GM23338 (cell line): Measurements from ENCODE around the gene SIGLEC6. TPM values are rescaled to one million over a fixed set of nuclear protein-coding genes. Genes with fewer than 3 reads are reported as not detected.

Experiments
- ATAC-seq: fragments of 200-7000 bp; cut with Tn5 transposase; 3 replicates; pipeline ENCODE4 v1.9.1; 2020
- DNase-seq: peaks from one replicate; pipeline ENCODE4 v3.0.0-alpha.2; 2015; ENCODE audit warnings: low spot score
- H2AFZ ChIP-seq: fragments of 200-600 bp; sonication (generic); 2 replicates; pipeline ENCODE4 v1.8.0; 2016; ENCODE audit warnings: antibody characterized with exemption, mild to moderate bottlenecking, moderate library complexity
- H3F3A ChIP-seq: fragments of 200-600 bp; sonication (generic); replicated peaks from 2 replicates; pipeline ENCODE4 v1.8.0; 2017; ENCODE audit warnings: antibody characterized with exemption, mixed run types, low read depth
- H3K27ac ChIP-seq: fragments of 200-600 bp; sonication (generic); 2 replicates; pipeline ENCODE4 v1.6.1; 2016; ENCODE audit warnings: low read depth
- H3K27me3 ChIP-seq: fragments of 200-600 bp; sonication (generic); 2 replicates; pipeline ENCODE4 v1.8.0; 2016; ENCODE audit warnings: mild to moderate bottlenecking, mixed run types, moderate library complexity; ENCODE audit not compliant: insufficient read depth
- H3K36me3 ChIP-seq: fragments of 200-600 bp; sonication (generic); 2 replicates; pipeline ENCODE4 v1.8.0; 2016; ENCODE audit warnings: mild to moderate bottlenecking; ENCODE audit not compliant: insufficient read depth
- H3K4me1 ChIP-seq: fragments of 200-600 bp; sonication (generic); 2 replicates; pipeline ENCODE4 v1.8.0; 2016; ENCODE audit warnings: mild to moderate bottlenecking, moderate library complexity; ENCODE audit not compliant: insufficient read depth
- H3K4me2 ChIP-seq: fragments of 200-600 bp; sonication (generic); 2 replicates; pipeline ENCODE4 v1.7.1; 2017; ENCODE audit warnings: mixed run types
- H3K4me3 ChIP-seq: fragments of 200-600 bp; sonication (generic); 2 replicates; pipeline ENCODE4 v1.6.1; 2016; ENCODE audit warnings: mixed run types
- H3K79me2 ChIP-seq: fragments of 200-600 bp; sonication (generic); replicated peaks from 2 replicates; pipeline ENCODE4 v1.8.0; 2017; ENCODE audit warnings: mild to moderate bottlenecking; ENCODE audit not compliant: insufficient read depth
- H3K9me2 ChIP-seq: fragments of 200-600 bp; sonication (generic); 2 replicates; pipeline ENCODE4 v1.8.0; 2017; ENCODE audit not compliant: insufficient read depth
- H4K20me1 ChIP-seq: fragments of 200-600 bp; sonication (generic); replicated peaks from 2 replicates; pipeline ENCODE4 v1.8.0; 2017; ENCODE audit warnings: mild to moderate bottlenecking; ENCODE audit not compliant: insufficient read depth
- H3K27ac Mint-ChIP-seq: 2 replicates; pipeline ENCODE4 v1.8.0; 2020; ENCODE audit warnings: inconsistent platforms, mild to moderate bottlenecking, moderate library complexity, mixed read lengths
- H3K27me3 Mint-ChIP-seq: 3 replicates; pipeline ENCODE4 v1.8.0; 2022; ENCODE audit warnings: low read depth, mild to moderate bottlenecking, moderate library complexity, mixed read lengths, inconsistent platforms; ENCODE audit not compliant: insufficient read depth, poor library complexity
- H3K36me3 Mint-ChIP-seq: 3 replicates; pipeline ENCODE4 v1.8.0; 2021; ENCODE audit warnings: low read depth, mild to moderate bottlenecking, inconsistent platforms, moderate library complexity, mixed read lengths
- H3K4me1 Mint-ChIP-seq: 3 replicates; pipeline ENCODE4 v1.8.0; 2020; ENCODE audit warnings: mild to moderate bottlenecking, inconsistent platforms, mixed read lengths
- H3K4me3 Mint-ChIP-seq: 3 replicates; pipeline ENCODE4 v1.8.0; 2021; ENCODE audit warnings: moderate library complexity, mild to moderate bottlenecking, inconsistent platforms, mixed read lengths
- H3K9me3 Mint-ChIP-seq: 3 replicates; pipeline ENCODE4 v1.8.0; 2020; ENCODE audit warnings: moderate library complexity, mild to moderate bottlenecking, inconsistent platforms, mixed read lengths
- CREB1 ChIP-seq: fragments of 250-450 bp; sonication (Bioruptor Pico); IDR thresholded peaks from 2 replicates; pipeline ENCODE4 v1.5.0; 2020; ENCODE audit warnings: low read depth, mild to moderate bottlenecking, moderate library complexity
- STAT1 ChIP-seq: IDR thresholded peaks from one replicate; pipeline ENCODE4 v1.6.1; 2016; ENCODE audit warnings: antibody characterized with exemption; ENCODE audit not compliant: unreplicated experiment
- ZNF331 ChIP-seq: fragments of 250-450 bp; sonication (Bioruptor Pico); IDR thresholded peaks from 2 replicates; pipeline ENCODE4 v1.5.0; 2020; ENCODE audit warnings: low read depth, mild to moderate bottlenecking, moderate library complexity
- polyA plus RNA-seq: library from polyadenylated mRNA; unstranded; fragments of >200 nt; fragmentation: Nextera tagmentation; extraction: Ambion mirVana; gene quantifications from 2 replicates; pipeline ENCODE4 v1.2.1, GENCODE V29; 2016
- total RNA-seq: library from RNA; depleted of rRNA; stranded (reverse); fragments of >200 nt; shearing (Covaris generic); gene quantifications from 2 replicates; pipeline ENCODE4 v1.2.3, GENCODE V29; 2014
- TF ChIP-seq, protein P1 (sequence below): fragments of 250-450 bp; sonication (Bioruptor Pico); IDR thresholded peaks from 2 replicates; pipeline ENCODE4 v1.5.0; 2020; ENCODE audit warnings: mild to moderate bottlenecking, moderate library complexity
- TF ChIP-seq, protein P2 (sequence below): IDR thresholded peaks from 2 replicates; pipeline ENCODE4 v1.6.1; 2016; ENCODE audit warnings: antibody characterized with exemption
- TF ChIP-seq, protein P3 (sequence below), 2 experiments: fragments of 200-600 bp in 1 of 2; sonication (generic) in 1 of 2; conservative IDR thresholded peaks; 2 replicates each; pipeline versions ENCODE4 v1.5.1 to v1.6.1; 2016 to 2017; ENCODE audit warnings: antibody characterized with exemption in 2 of 2, low read depth in 2 of 2, mild to moderate bottlenecking in 2 of 2, moderate library complexity in 1 of 2

The SIGLEC6 gene
- total and polyA plus RNA-seq, 2 experiments from 2014 or later: 0.76 TPM; not detected in 1

DNA sequence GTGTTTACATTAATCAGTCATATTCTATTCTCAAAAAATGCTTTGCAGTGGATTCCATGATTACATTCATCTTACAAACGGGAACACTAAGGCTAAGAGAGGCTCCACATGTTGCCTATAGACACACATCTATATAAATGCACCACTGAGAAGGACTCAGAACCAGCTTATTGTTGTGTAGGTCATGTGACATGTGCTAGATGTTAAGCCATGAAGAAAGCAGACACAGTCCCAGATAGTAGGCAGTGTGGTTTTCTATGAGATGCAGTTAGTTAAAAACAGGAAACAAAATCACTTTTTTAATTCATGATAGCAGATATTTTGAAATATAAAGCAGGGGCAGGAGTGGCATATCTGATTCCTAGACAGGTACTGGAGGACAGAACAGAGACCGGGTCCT lies 10.7 kb downstream of the SIGLEC6 start (continued):
- TF ChIP-seq, protein P1, sequence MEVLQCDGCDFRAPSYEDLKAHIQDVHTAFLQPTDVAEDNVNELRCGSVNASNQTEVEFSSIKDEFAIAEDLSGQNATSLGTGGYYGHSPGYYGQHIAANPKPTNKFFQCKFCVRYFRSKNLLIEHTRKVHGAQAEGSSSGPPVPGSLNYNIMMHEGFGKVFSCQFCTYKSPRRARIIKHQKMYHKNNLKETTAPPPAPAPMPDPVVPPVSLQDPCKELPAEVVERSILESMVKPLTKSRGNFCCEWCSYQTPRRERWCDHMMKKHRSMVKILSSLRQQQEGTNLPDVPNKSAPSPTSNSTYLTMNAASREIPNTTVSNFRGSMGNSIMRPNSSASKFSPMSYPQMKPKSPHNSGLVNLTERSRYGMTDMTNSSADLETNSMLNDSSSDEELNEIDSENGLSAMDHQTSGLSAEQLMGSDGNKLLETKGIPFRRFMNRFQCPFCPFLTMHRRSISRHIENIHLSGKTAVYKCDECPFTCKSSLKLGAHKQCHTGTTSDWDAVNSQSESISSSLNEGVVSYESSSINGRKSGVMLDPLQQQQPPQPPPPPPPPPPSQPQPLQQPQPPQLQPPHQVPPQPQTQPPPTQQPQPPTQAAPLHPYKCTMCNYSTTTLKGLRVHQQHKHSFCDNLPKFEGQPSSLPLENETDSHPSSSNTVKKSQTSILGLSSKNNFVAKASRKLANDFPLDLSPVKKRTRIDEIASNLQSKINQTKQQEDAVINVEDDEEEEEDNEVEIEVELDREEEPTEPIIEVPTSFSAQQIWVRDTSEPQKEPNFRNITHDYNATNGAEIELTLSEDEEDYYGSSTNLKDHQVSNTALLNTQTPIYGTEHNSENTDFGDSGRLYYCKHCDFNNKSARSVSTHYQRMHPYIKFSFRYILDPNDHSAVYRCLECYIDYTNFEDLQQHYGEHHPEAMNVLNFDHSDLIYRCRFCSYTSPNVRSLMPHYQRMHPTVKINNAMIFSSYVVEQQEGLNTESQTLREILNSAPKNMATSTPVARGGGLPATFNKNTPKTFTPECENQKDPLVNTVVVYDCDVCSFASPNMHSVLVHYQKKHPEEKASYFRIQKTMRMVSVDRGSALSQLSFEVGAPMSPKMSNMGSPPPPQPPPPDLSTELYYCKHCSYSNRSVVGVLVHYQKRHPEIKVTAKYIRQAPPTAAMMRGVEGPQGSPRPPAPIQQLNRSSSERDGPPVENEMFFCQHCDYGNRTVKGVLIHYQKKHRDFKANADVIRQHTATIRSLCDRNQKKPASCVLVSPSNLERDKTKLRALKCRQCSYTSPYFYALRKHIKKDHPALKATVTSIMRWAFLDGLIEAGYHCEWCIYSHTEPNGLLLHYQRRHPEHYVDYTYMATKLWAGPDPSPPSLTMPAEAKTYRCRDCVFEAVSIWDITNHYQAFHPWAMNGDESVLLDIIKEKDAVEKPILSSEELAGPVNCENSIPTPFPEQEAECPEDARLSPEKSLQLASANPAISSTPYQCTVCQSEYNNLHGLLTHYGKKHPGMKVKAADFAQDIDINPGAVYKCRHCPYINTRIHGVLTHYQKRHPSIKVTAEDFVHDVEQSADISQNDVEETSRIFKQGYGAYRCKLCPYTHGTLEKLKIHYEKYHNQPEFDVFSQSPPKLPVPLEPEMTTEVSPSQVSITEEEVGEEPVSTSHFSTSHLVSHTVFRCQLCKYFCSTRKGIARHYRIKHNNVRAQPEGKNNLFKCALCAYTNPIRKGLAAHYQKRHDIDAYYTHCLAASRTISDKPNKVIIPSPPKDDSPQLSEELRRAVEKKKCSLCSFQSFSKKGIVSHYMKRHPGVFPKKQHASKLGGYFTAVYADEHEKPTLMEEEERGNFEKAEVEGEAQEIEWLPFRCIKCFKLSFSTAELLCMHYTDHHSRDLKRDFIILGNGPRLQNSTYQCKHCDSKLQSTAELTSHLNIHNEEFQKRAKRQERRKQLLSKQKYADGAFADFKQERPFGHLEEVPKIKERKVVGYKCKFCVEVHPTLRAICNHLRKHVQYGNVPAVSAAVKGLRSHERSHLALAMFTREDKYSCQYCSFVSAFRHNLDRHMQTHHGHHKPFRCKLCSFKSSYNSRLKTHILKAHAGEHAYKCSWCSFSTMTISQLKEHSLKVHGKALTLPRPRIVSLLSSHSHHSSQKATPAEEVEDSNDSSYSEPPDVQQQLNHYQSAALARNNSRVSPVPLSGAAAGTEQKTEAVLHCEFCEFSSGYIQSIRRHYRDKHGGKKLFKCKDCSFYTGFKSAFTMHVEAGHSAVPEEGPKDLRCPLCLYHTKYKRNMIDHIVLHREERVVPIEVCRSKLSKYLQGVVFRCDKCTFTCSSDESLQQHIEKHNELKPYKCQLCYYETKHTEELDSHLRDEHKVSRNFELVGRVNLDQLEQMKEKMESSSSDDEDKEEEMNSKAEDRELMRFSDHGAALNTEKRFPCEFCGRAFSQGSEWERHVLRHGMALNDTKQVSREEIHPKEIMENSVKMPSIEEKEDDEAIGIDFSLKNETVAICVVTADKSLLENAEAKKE (CRISPR knock-in tag): no peak
- TF ChIP-seq ZNF331 (CRISPR knock-in tag): no peak
- TF ChIP-seq CREB1 (CRISPR knock-in tag): no peak
- TF ChIP-seq, protein P2, sequence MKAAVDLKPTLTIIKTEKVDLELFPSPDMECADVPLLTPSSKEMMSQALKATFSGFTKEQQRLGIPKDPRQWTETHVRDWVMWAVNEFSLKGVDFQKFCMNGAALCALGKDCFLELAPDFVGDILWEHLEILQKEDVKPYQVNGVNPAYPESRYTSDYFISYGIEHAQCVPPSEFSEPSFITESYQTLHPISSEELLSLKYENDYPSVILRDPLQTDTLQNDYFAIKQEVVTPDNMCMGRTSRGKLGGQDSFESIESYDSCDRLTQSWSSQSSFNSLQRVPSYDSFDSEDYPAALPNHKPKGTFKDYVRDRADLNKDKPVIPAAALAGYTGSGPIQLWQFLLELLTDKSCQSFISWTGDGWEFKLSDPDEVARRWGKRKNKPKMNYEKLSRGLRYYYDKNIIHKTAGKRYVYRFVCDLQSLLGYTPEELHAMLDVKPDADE: no peak
- no peak for TF ChIP-seq STAT1

DNA sequence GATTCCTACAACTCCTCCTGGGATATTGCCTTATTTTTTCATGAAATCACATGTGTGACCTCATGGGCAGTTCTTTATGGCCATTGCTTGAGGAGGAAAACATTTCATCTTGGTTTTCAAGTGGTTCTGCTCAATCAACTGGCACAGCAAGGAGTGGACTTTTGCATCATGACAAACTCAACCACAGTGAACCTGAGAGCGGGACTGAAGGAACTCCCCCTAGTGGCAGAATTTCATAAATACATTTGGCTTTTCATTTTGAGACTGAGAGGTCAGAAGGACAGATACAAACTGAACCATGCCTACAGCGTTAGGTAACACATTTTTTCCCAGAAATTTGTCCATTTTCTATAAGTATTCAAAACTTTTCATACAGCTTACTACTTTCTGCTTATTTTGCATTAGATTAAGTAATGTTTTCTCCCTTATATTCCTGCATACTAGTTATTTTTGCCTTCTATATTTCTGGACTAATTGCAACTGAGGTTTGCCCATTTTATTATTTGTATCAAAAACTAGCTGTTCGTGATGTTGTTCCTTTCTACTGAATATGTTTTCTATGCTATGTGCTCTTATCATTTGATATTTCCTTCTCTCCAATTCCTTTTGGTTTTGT lies 16.5 kb downstream of the SIGLEC6 start:
- Histone ChIP-seq H3K4me3 (no peak overlapping the region), H3K9me2 (peaks cover 5% of the 10 kb centered on the region; the same call in 1 of the 2 replicates), H3K79me2 (no peaks in the 10 kb centered on the region), H4K20me1 (no peaks in the 10 kb centered on the region), H3K4me1 (no peaks in the 10 kb centered on the region), H3K4me2 (no peak overlapping the region), H3K27ac (no peak overlapping the region), H3K27me3 (no peaks in the 10 kb centered on the region), H3F3A (no peaks in the 10 kb centered on the region), H2AFZ (no peak overlapping the region), H3K36me3 (no peaks in the 10 kb centered on the region)
- Mint-ChIP-seq H3K4me1 (no peaks in the 10 kb centered on the region), H3K27ac (no peak overlapping the region), H3K9me3 (peaks cover 70% of the 10 kb centered on the region), H3K27me3 (peaks cover 4% of the 10 kb centered on the region), H3K36me3 (peaks cover 8% of the 10 kb centered on the region; the same call in 2 of the 3 replicates), H3K4me3 (no peak overlapping the region)
- DNase-seq: peak; percentile 82
- TF ChIP-seq, protein P3, sequence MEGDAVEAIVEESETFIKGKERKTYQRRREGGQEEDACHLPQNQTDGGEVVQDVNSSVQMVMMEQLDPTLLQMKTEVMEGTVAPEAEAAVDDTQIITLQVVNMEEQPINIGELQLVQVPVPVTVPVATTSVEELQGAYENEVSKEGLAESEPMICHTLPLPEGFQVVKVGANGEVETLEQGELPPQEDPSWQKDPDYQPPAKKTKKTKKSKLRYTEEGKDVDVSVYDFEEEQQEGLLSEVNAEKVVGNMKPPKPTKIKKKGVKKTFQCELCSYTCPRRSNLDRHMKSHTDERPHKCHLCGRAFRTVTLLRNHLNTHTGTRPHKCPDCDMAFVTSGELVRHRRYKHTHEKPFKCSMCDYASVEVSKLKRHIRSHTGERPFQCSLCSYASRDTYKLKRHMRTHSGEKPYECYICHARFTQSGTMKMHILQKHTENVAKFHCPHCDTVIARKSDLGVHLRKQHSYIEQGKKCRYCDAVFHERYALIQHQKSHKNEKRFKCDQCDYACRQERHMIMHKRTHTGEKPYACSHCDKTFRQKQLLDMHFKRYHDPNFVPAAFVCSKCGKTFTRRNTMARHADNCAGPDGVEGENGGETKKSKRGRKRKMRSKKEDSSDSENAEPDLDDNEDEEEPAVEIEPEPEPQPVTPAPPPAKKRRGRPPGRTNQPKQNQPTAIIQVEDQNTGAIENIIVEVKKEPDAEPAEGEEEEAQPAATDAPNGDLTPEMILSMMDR (conservative IDR thresholded peaks at IDR 0.05; ENCODE audit: low read depth in 2 of 2): peak; percentile 75 to 83
- TF ChIP-seq ZNF331 (CRISPR knock-in tag) (no peak), CREB1 (CRISPR knock-in tag) (no peak)
- peak; percentile 67; the same call in 2 of the 3 replicates for ATAC-seq
